ENCODE measurements around the gene ABHD8. TPM values are rescaled to one million over a fixed set of nuclear protein-coding genes. Genes with fewer than 3 reads are reported as not detected.

ABHD8 gene
- total and polyA plus RNA-seq, 2 of the 13 experiments (the other 11 are each of a cell fraction or from before 2014, with no cell fraction given), result 6.3 to 7.2 TPM

DNA sequence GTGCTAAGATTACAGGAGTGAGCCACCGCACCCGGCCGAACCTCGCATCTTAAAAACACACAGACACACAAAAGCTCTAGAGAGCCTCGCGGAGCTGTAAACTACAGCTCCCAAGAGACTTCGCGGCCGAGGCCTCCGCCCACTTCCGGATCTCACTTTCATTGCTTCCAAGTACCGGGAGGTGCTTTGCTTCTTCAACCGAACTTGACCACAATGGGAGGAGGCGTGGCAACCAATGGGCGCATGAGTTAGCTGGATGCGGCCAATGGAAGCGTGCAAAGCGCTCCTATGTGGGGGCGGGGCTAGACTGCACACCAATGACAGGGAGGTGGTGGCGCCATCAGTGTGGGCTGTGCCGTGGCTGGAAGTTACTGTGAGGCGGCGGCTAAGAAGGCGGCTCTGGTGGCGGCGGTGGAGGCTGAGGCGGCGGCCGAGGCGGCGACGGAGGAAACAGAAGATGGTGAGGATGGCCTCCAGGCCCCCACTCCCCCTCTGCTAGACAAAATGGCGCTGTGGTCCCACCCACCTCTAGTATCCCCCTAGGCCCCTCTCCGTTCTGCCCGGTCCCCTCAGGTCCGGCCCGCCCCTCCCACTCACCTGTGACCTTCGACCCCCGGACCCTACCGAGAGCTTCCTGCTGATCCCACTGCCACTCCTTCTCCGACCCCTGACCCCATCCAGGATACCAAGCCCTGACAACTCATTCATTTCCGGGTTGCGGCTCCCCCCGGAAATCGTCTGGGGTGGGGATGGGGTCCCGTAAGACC lies 6.2 kb upstream of the ABHD8 start, which contains the start of gene DDA1 (continued):
- TF ChIP-seq, protein P1, sequence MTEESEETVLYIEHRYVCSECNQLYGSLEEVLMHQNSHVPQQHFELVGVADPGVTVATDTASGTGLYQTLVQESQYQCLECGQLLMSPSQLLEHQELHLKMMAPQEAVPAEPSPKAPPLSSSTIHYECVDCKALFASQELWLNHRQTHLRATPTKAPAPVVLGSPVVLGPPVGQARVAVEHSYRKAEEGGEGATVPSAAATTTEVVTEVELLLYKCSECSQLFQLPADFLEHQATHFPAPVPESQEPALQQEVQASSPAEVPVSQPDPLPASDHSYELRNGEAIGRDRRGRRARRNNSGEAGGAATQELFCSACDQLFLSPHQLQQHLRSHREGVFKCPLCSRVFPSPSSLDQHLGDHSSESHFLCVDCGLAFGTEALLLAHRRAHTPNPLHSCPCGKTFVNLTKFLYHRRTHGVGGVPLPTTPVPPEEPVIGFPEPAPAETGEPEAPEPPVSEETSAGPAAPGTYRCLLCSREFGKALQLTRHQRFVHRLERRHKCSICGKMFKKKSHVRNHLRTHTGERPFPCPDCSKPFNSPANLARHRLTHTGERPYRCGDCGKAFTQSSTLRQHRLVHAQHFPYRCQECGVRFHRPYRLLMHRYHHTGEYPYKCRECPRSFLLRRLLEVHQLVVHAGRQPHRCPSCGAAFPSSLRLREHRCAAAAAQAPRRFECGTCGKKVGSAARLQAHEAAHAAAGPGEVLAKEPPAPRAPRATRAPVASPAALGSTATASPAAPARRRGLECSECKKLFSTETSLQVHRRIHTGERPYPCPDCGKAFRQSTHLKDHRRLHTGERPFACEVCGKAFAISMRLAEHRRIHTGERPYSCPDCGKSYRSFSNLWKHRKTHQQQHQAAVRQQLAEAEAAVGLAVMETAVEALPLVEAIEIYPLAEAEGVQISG (CRISPR knock-in tag; IDR thresholded peaks at IDR 0.05), result peak; percentile 59; the same call in 1 of the 2 replicates
- TF ChIP-seq, protein P2, sequence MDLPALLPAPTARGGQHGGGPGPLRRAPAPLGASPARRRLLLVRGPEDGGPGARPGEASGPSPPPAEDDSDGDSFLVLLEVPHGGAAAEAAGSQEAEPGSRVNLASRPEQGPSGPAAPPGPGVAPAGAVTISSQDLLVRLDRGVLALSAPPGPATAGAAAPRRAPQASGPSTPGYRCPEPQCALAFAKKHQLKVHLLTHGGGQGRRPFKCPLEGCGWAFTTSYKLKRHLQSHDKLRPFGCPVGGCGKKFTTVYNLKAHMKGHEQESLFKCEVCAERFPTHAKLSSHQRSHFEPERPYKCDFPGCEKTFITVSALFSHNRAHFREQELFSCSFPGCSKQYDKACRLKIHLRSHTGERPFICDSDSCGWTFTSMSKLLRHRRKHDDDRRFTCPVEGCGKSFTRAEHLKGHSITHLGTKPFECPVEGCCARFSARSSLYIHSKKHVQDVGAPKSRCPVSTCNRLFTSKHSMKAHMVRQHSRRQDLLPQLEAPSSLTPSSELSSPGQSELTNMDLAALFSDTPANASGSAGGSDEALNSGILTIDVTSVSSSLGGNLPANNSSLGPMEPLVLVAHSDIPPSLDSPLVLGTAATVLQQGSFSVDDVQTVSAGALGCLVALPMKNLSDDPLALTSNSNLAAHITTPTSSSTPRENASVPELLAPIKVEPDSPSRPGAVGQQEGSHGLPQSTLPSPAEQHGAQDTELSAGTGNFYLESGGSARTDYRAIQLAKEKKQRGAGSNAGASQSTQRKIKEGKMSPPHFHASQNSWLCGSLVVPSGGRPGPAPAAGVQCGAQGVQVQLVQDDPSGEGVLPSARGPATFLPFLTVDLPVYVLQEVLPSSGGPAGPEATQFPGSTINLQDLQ (CRISPR knock-in tag; IDR thresholded peaks at IDR 0.05), result no peak
- no peak for TF ChIP-seq GATA4 (IDR thresholded peaks at IDR 0.05; ENCODE audit: borderline replicate concordance, low read depth)
- TF ChIP-seq KMT2B (CRISPR knock-in tag; IDR thresholded peaks at IDR 0.05), result 0 out of 2 replicates have a peak, but pooled peaks have one; percentile 21
- TF ChIP-seq YEATS2 (CRISPR knock-in tag; IDR thresholded peaks at IDR 0.05; ENCODE audit: borderline replicate concordance), result peak; percentile 83
- TF ChIP-seq SP4 (CRISPR knock-in tag; IDR thresholded peaks at IDR 0.05), result peak; percentile 93
- 0 out of 2 replicates have a peak, but pooled peaks have one; percentile 60 for TF ChIP-seq NFKBIZ (CRISPR knock-in tag; IDR thresholded peaks at IDR 0.05)
- TF ChIP-seq, protein P3, sequence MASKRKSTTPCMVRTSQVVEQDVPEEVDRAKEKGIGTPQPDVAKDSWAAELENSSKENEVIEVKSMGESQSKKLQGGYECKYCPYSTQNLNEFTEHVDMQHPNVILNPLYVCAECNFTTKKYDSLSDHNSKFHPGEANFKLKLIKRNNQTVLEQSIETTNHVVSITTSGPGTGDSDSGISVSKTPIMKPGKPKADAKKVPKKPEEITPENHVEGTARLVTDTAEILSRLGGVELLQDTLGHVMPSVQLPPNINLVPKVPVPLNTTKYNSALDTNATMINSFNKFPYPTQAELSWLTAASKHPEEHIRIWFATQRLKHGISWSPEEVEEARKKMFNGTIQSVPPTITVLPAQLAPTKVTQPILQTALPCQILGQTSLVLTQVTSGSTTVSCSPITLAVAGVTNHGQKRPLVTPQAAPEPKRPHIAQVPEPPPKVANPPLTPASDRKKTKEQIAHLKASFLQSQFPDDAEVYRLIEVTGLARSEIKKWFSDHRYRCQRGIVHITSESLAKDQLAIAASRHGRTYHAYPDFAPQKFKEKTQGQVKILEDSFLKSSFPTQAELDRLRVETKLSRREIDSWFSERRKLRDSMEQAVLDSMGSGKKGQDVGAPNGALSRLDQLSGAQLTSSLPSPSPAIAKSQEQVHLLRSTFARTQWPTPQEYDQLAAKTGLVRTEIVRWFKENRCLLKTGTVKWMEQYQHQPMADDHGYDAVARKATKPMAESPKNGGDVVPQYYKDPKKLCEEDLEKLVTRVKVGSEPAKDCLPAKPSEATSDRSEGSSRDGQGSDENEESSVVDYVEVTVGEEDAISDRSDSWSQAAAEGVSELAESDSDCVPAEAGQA (IDR thresholded peaks at IDR 0.05; ENCODE audit: low read depth), result 0 out of 2 replicates have a peak, but pooled peaks have one; percentile 19
- TF ChIP-seq, protein P3 (CRISPR knock-in tag; IDR thresholded peaks at IDR 0.05; ENCODE audit: borderline replicate concordance), result no peak
- TF ChIP-seq, protein P4, sequence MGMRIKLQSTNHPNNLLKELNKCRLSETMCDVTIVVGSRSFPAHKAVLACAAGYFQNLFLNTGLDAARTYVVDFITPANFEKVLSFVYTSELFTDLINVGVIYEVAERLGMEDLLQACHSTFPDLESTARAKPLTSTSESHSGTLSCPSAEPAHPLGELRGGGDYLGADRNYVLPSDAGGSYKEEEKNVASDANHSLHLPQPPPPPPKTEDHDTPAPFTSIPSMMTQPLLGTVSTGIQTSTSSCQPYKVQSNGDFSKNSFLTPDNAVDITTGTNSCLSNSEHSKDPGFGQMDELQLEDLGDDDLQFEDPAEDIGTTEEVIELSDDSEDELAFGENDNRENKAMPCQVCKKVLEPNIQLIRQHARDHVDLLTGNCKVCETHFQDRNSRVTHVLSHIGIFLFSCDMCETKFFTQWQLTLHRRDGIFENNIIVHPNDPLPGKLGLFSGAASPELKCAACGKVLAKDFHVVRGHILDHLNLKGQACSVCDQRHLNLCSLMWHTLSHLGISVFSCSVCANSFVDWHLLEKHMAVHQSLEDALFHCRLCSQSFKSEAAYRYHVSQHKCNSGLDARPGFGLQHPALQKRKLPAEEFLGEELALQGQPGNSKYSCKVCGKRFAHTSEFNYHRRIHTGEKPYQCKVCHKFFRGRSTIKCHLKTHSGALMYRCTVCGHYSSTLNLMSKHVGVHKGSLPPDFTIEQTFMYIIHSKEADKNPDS (CRISPR knock-in tag; IDR thresholded peaks at IDR 0.05), result peak; percentile 76; the same call in 1 of the 2 replicates
- TF ChIP-seq SALL2 (CRISPR knock-in tag; IDR thresholded peaks at IDR 0.05), result peak; percentile 64; the same call in 1 of the 2 replicates
- peak; percentile 95 for TF ChIP-seq ZNF143 (CRISPR knock-in tag; IDR thresholded peaks at IDR 0.05)
- TF ChIP-seq PHF21A (CRISPR knock-in tag; IDR thresholded peaks at IDR 0.05), result 0 out of 2 replicates have a peak, but pooled peaks have one; percentile 6
